Endothelial cell of umbilical vein (primary cell): ENCODE data around the gene PLPP2. TPM values are rescaled to one million over a fixed set of nuclear protein-coding genes. Genes with fewer than 3 reads are reported as not detected.

ENCODE experiments used
- BruUV-seq: library from RNA; stranded (reverse); fragments of 400-500 nt; replicated peaks from 2 replicates; lab custom pipeline; 2021; lab: Mats Ljungman, UMichigan
- CTCF ChIA-PET: fragments of 300-600, 350-600 bp; sonication (Branson Sonifier 250); formaldehyde crosslinking; loops from one replicate; lab custom pipeline; 2021; ENCODE audit warnings: antibody characterized with exemption, inconsistent platforms; lab: Charles Lee
- POLR2A ChIA-PET: fragments of 300-600, 350-600 bp; sonication (Branson Sonifier 250); formaldehyde crosslinking; loops from one replicate; lab custom pipeline; 2021; ENCODE audit warnings: antibody characterized with exemption, inconsistent platforms; lab: Charles Lee
- DNase-seq: peaks from one replicate; pipeline ENCODE4 v3.0.0-alpha.2; 2011; ENCODE audit warnings: low read depth, low spot score
- FAIRE-seq: peaks from 2 replicates; lab custom pipeline; 2011; peaks lifted over from hg19 to GRCh38; lab: Jason Lieb, UNC
- H2AFZ ChIP-seq: 2 replicates; pipeline ENCODE4 v1.6.0; 2012; ENCODE audit warnings: low read depth, low read length, control low read depth, inconsistent platforms
- H3K27ac ChIP-seq: 2 replicates; pipeline ENCODE4 v1.5.1; 2011; ENCODE audit warnings: low read depth, mild to moderate bottlenecking, control low read depth, low read length, moderate library complexity; ENCODE audit not compliant: insufficient read depth
- H3K27me3 ChIP-seq, 2 experiments: 2 replicates each; pipeline versions ENCODE4 v1.6.0 to v1.6.1; 2011; ENCODE audit warnings: low read length in 2 of 2, mixed read lengths in 1 of 2; ENCODE audit not compliant: control insufficient read depth in 2 of 2, insufficient read depth in 2 of 2
- H3K36me3 ChIP-seq, 2 experiments: 2 replicates in 1 of 2; 3 replicates in 1 of 2; pipeline ENCODE4 v1.5.1; 2011; ENCODE audit warnings: low read length in 2 of 2, mild to moderate bottlenecking in 1 of 2, moderate library complexity in 1 of 2; ENCODE audit not compliant: control insufficient read depth in 2 of 2, insufficient read depth in 2 of 2; ENCODE audit errors: extremely low read depth in 1 of 2
- H3K4me1 ChIP-seq: 3 replicates; pipeline ENCODE4 v1.5.1; 2011; ENCODE audit warnings: mild to moderate bottlenecking, low read length; ENCODE audit not compliant: control insufficient read depth, insufficient read depth; ENCODE audit errors: extremely low read depth
- H3K4me2 ChIP-seq: 2 replicates; pipeline ENCODE4 v1.6.1; 2011; ENCODE audit warnings: low read length, control low read depth, mixed read lengths; ENCODE audit not compliant: insufficient read depth
- H3K4me3 ChIP-seq, 3 experiments: fragments of 200-600 bp in 1 of 3; sonication (generic), shearing (Covaris generic) in 1 of 3; replicated peaks in 1 of 3; 2 replicates each; pipeline ENCODE4 v1.5.1; 2011 to 2016; ENCODE audit warnings: control low read depth in 3 of 3, low read length in 3 of 3, mild to moderate bottlenecking in 2 of 3, inconsistent platforms in 1 of 3, low read depth in 1 of 3, moderate library complexity in 1 of 3; ENCODE audit not compliant: insufficient read depth in 1 of 3
- H3K79me2 ChIP-seq: 2 replicates; pipeline ENCODE4 v1.6.0; 2012; ENCODE audit warnings: low read length, inconsistent platforms; ENCODE audit not compliant: control insufficient read depth, insufficient read depth
- H3K9ac ChIP-seq: replicated peaks from 2 replicates; pipeline ENCODE3; 2011; ENCODE audit warnings: low read length, control low read depth; ENCODE audit not compliant: insufficient read depth; ENCODE audit errors: extremely low read depth
- H3K9me1 ChIP-seq: replicated peaks from 3 replicates; pipeline ENCODE4 v1.6.0; 2011; ENCODE audit warnings: mild to moderate bottlenecking, low read length; ENCODE audit not compliant: control insufficient read depth, insufficient read depth; ENCODE audit errors: extremely low read depth
- H3K9me3 ChIP-seq: replicated peaks from 2 replicates; pipeline ENCODE4 v1.5.1; 2012; ENCODE audit warnings: low read length, inconsistent platforms; ENCODE audit not compliant: control insufficient read depth, insufficient read depth
- H4K20me1 ChIP-seq: replicated peaks from 2 replicates; pipeline ENCODE3; 2011; ENCODE audit warnings: mild to moderate bottlenecking, low read length; ENCODE audit not compliant: control insufficient read depth, insufficient read depth; ENCODE audit errors: extremely low read depth
- CTCF ChIP-seq, 2 donors: IDR thresholded peaks; 1 replicate in 1 of 2; 2 replicates in 1 of 2; pipeline ENCODE4 v1.5.1; 2011; ENCODE audit warnings: low read length in 2 of 2, mild to moderate bottlenecking in 2 of 2, moderate library complexity in 2 of 2, control low read depth in 1 of 2, inconsistent platforms in 1 of 2, low read depth in 1 of 2; ENCODE audit not compliant: insufficient read depth in 1 of 2; ENCODE audit errors: extremely low read depth in 1 of 2
- EZH2 ChIP-seq: IDR thresholded peaks from 2 replicates; pipeline ENCODE4 v1.6.1; 2012; ENCODE audit warnings: borderline replicate concordance, low read depth, mild to moderate bottlenecking, moderate library complexity, low read length, inconsistent platforms; ENCODE audit not compliant: severe bottlenecking
- FOS ChIP-seq: IDR thresholded peaks from 2 replicates; pipeline ENCODE4 v1.6.1; 2011; ENCODE audit warnings: mild to moderate bottlenecking, low read length, moderate library complexity, borderline replicate concordance; ENCODE audit not compliant: insufficient read depth
- GATA2 ChIP-seq: IDR thresholded peaks from 2 replicates; pipeline ENCODE4 v1.7.0; 2011; ENCODE audit warnings: low read depth, mild to moderate bottlenecking, moderate library complexity, mixed read lengths, low read length; ENCODE audit not compliant: insufficient read length, insufficient read depth
- JUN ChIP-seq: IDR thresholded peaks from 2 replicates; pipeline ENCODE4 v1.6.1; 2011; ENCODE audit warnings: borderline replicate concordance, low read depth; ENCODE audit not compliant: insufficient read length, insufficient read depth
- MAX ChIP-seq: IDR thresholded peaks from 2 replicates; pipeline ENCODE4 v1.6.1; 2011; ENCODE audit not compliant: insufficient read depth, insufficient read length
- MYC ChIP-seq: IDR thresholded peaks from one replicate; pipeline ENCODE4 v1.6.1; 2011; ENCODE audit warnings: mild to moderate bottlenecking, low read depth, low read length
- POLR2A ChIP-seq: IDR thresholded peaks from 2 replicates; pipeline ENCODE4 v1.6.1; 2012; ENCODE audit warnings: low read depth, mild to moderate bottlenecking, control low read depth, low read length
- POLR2AphosphoS5 ChIP-seq: IDR thresholded peaks from 2 replicates; pipeline ENCODE4 v1.6.1; 2012; ENCODE audit warnings: low read depth, mild to moderate bottlenecking, control low read depth, low read length, moderate library complexity; ENCODE audit not compliant: insufficient read depth
- dilution Hi-C: fragments of 300-500 bp; cut with MboI; formaldehyde crosslinking; loops from one replicate; pipeline ENCODE4 v1.15.0; 2019; ENCODE audit warnings: low sequenced_read_pairs; ENCODE audit not compliant: extremely low pct_ligation_motif_present
- intact Hi-C: fragments of 100-400 bp; cut with micrococcal nuclease; formaldehyde crosslinking; loops from one replicate; pipeline ENCODE4 v1.10.0; 2022
- polyA plus RNA-seq, 4 experiments: library from polyadenylated mRNA; depleted of rRNA in 3 of 4; stranded (reverse) in 3 of 4; unstranded in 1 of 4; fragments of >200 nt; gene quantifications; 2 replicates each; pipeline versions ENCODE4 v1.2.1 to v1.2.3, GENCODE V29; 2011 to 2012; ENCODE audit warnings: missing spikeins in 1 of 4
- total RNA-seq: library from RNA; stranded (reverse); gene quantifications from 2 replicates; pipeline ENCODE4 v1.2.3, GENCODE V29; 2021

PLPP2 gene
- total and polyA plus RNA-seq, 2 donors (not counting 3 experiments of a cell fraction or from before 2014, with no cell fraction given) = 27.9 to 34.3 TPM

GRCh38 chr19:306151-306900 lies 15.1 kb upstream of the PLPP2 start:
- no peaks in the 10 kb centered on the region for H3K9me3 ChIP-seq
- dilution Hi-C loops = no loop called here
- no peak overlapping the region for H3K9ac ChIP-seq
- no peak overlapping the region for H3K27ac ChIP-seq
- no peak overlapping the region for H3K4me3 ChIP-seq
- intact Hi-C loops = no loop called here
- no peaks in the 10 kb centered on the region for H4K20me1 ChIP-seq
- no peak for DNase-seq
- peaks cover 12 to 26% of the 10 kb centered on the region in 2 experiments for H3K36me3 ChIP-seq
- H3K4me1 ChIP-seq = peaks cover 14% of the 10 kb centered on the region
- TF ChIP-seq EZH2 (no peak), POLR2A (no peak), MAX (no peak), POLR2AphosphoS5 (no peak), GATA2 (no peak), CTCF (IDR thresholded peaks at IDR 0.05; ENCODE audit: extremely low read depth in 1 of 2, insufficient read depth in 1 of 2, low read depth in 1 of 2, low read length in 2 of 2) (no peak), JUN (no peak), MYC (no peak), FOS (no peak)
- no peak overlapping the region for H2AFZ ChIP-seq
- CTCF ChIA-PET = no interaction called here
- peaks cover 56% of the 10 kb centered on the region for H3K79me2 ChIP-seq
- H3K4me2 ChIP-seq = no peak overlapping the region
- no peaks in the 10 kb centered on the region for H3K27me3 ChIP-seq
- FAIRE-seq = no peak
- BruUV-seq = no TSS peak
- no peaks in the 10 kb centered on the region for H3K9me1 ChIP-seq
- POLR2A ChIA-PET = no interaction called here
